SK-N-SH treated with all-trans-retinoic acid at 6 μM for 48 hours (cell line): ENCODE data around the gene CRACR2B.

Experiments used
- ATAC-seq: fragments of 200-7000 bp; cut with Tn5 transposase; 3 replicates; pipeline ENCODE4 v1.9.1; 2020; ENCODE audit warnings: mild to moderate bottlenecking, moderate library complexity
- ARNTL ChIP-seq: fragments of 450-650 bp; formaldehyde crosslinking; IDR thresholded peaks from 2 replicates; pipeline ENCODE4 v1.5.0; 2020; ENCODE audit warnings: low read depth, mild to moderate bottlenecking, moderate library complexity, borderline replicate concordance
- CREB5 ChIP-seq: fragments of 250-450 bp; sonication (Bioruptor Pico); IDR thresholded peaks from 2 replicates; pipeline ENCODE4 v1.5.1; 2020; ENCODE audit warnings: low read depth, mild to moderate bottlenecking, moderate library complexity
- CSDC2 ChIP-seq: fragments of 250-450 bp; sonication (Bioruptor Pico); IDR thresholded peaks from 2 replicates; pipeline ENCODE4 v1.5.0; 2020; ENCODE audit warnings: mild to moderate bottlenecking, moderate library complexity
- OSR1 ChIP-seq: fragments of 250-450 bp; sonication (Bioruptor Pico); IDR thresholded peaks from 2 replicates; pipeline ENCODE4 v1.8.0; 2022; ENCODE audit warnings: moderate library complexity, mild to moderate bottlenecking, inconsistent platforms
- POU6F1 ChIP-seq: fragments of 250-450 bp; sonication (Bioruptor Pico); IDR thresholded peaks from 2 replicates; pipeline ENCODE4 v1.8.0; 2021; ENCODE audit warnings: low read depth, mild to moderate bottlenecking, moderate library complexity, borderline replicate concordance
- PPARA ChIP-seq: fragments of 250-450 bp; sonication (Bioruptor Pico); IDR thresholded peaks from 2 replicates; pipeline ENCODE4 v1.5.0; 2020; ENCODE audit warnings: mild to moderate bottlenecking, borderline replicate concordance
- RARB ChIP-seq: fragments of 250-450 bp; sonication (Bioruptor Pico); IDR thresholded peaks from 2 replicates; pipeline ENCODE4 v1.8.0; 2021; ENCODE audit warnings: mild to moderate bottlenecking, moderate library complexity
- SNAI2 ChIP-seq: fragments of 250-450 bp; sonication (Bioruptor Pico); IDR thresholded peaks from 2 replicates; pipeline ENCODE4 v1.5.0; 2020; ENCODE audit warnings: mild to moderate bottlenecking, moderate library complexity
- TCF4 ChIP-seq: fragments of 250-450 bp; sonication (Bioruptor Pico); IDR thresholded peaks from 2 replicates; pipeline ENCODE4 v1.8.0; 2021; ENCODE audit warnings: mild to moderate bottlenecking, moderate library complexity, borderline replicate concordance
- TOX ChIP-seq: fragments of 250-450 bp; sonication (Bioruptor Pico); IDR thresholded peaks from 2 replicates; pipeline ENCODE4 v1.8.0; 2021; ENCODE audit warnings: mild to moderate bottlenecking, moderate library complexity, borderline replicate concordance
- ZFP3 ChIP-seq: fragments of 250-450 bp; sonication (Bioruptor Pico); IDR thresholded peaks from 2 replicates; pipeline ENCODE4 v1.5.0; 2020; ENCODE audit warnings: mild to moderate bottlenecking, moderate library complexity
- ZFP30 ChIP-seq: fragments of 450-650 bp; formaldehyde crosslinking; IDR thresholded peaks from 2 replicates; pipeline ENCODE4 v1.5.0; 2022; ENCODE audit warnings: mild to moderate bottlenecking, moderate library complexity
- ZNF565 ChIP-seq: fragments of 450-650 bp; formaldehyde crosslinking; conservative IDR thresholded peaks from 2 replicates; pipeline ENCODE4 v1.5.0; 2020; ENCODE audit warnings: low read depth, mild to moderate bottlenecking, moderate library complexity
- ZNF70 ChIP-seq: fragments of 450-650 bp; formaldehyde crosslinking; IDR thresholded peaks from 2 replicates; pipeline ENCODE4 v1.5.0; 2020; ENCODE audit warnings: mild to moderate bottlenecking, moderate library complexity
- TF ChIP-seq, protein P1 (sequence below): fragments of 250-450 bp; sonication (Bioruptor Pico); IDR thresholded peaks from 2 replicates; pipeline ENCODE4 v1.8.0; 2020; ENCODE audit warnings: mild to moderate bottlenecking, moderate library complexity, borderline replicate concordance
- TF ChIP-seq, protein P2 (sequence below): fragments of 250-450 bp; sonication (Bioruptor Pico); IDR thresholded peaks from 2 replicates; pipeline ENCODE4 v1.5.0; 2020; ENCODE audit warnings: mild to moderate bottlenecking, moderate library complexity

The CRACR2B gene

DNA sequence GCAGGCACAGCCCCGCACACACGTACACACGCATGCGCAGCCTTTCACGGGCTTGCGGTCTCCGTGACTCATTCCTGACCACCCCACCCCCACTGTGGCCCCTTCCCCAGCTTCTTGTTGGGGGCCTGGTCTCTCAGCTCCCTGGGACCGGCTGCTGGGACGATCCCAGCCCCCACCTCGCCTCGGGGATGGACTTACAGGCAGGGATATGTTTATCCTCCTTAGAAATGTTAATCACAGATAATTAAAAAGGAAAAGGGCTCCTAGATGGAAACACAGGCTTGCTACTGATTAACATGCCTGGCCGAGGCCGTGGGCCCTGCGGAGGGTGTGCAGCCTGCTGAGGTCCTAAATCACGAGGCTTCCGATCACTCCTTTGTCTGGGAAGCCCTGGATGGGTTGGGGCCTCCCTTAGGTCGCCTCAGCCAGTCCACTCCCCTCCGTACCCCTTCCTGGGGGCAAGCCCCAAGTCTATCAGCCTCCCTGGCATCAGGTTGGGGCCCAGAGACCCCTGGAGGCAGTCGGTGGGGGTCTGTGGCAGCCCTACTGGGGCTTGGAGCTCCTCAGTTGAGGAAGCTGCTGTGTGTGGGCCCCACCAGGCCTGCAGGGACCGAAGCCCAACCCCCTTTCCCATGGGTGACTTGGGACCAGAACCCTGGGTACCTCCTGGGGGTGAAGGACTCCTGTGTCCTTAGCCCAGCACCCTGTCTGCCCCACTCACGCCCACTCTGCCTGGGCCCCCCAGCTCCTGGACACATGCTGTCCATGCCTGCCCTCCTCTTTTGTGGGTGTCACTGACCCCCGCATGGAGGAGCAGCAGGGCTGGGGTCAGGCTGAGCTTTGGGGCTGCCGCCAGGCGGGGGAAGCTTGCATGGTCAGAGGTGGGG is 35.5 kb downstream of the CRACR2B start:
- TF ChIP-seq RARB (CRISPR knock-in tag) = no peak
- no peak for TF ChIP-seq ZNF70 (CRISPR knock-in tag)
- TF ChIP-seq, protein P1, sequence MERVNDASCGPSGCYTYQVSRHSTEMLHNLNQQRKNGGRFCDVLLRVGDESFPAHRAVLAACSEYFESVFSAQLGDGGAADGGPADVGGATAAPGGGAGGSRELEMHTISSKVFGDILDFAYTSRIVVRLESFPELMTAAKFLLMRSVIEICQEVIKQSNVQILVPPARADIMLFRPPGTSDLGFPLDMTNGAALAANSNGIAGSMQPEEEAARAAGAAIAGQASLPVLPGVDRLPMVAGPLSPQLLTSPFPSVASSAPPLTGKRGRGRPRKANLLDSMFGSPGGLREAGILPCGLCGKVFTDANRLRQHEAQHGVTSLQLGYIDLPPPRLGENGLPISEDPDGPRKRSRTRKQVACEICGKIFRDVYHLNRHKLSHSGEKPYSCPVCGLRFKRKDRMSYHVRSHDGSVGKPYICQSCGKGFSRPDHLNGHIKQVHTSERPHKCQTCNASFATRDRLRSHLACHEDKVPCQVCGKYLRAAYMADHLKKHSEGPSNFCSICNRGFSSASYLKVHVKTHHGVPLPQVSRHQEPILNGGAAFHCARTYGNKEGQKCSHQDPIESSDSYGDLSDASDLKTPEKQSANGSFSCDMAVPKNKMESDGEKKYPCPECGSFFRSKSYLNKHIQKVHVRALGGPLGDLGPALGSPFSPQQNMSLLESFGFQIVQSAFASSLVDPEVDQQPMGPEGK = no peak
- TF ChIP-seq CSDC2 (CRISPR knock-in tag) = no peak
- TF ChIP-seq, all 23 proteins: peak for 0
- no peak for ATAC-seq

GRCh38 chr11:863910-864827 is 36.5 kb downstream of the CRACR2B start:
- ATAC-seq = no peak
- no peak for TF ChIP-seq CSDC2 (CRISPR knock-in tag)
- no peak for TF ChIP-seq ARNTL (CRISPR knock-in tag)
- TF ChIP-seq OSR1 (CRISPR knock-in tag) = no peak
- no peak for TF ChIP-seq CREB5 (CRISPR knock-in tag)
- no peak for TF ChIP-seq SNAI2 (CRISPR knock-in tag)
- no peak for TF ChIP-seq POU6F1 (CRISPR knock-in tag)
- no peak for TF ChIP-seq PPARA (CRISPR knock-in tag)
- no peak for TF ChIP-seq ZNF565 (CRISPR knock-in tag)
- TF ChIP-seq ZFP30 (CRISPR knock-in tag) = no peak
- TF ChIP-seq, protein P2, sequence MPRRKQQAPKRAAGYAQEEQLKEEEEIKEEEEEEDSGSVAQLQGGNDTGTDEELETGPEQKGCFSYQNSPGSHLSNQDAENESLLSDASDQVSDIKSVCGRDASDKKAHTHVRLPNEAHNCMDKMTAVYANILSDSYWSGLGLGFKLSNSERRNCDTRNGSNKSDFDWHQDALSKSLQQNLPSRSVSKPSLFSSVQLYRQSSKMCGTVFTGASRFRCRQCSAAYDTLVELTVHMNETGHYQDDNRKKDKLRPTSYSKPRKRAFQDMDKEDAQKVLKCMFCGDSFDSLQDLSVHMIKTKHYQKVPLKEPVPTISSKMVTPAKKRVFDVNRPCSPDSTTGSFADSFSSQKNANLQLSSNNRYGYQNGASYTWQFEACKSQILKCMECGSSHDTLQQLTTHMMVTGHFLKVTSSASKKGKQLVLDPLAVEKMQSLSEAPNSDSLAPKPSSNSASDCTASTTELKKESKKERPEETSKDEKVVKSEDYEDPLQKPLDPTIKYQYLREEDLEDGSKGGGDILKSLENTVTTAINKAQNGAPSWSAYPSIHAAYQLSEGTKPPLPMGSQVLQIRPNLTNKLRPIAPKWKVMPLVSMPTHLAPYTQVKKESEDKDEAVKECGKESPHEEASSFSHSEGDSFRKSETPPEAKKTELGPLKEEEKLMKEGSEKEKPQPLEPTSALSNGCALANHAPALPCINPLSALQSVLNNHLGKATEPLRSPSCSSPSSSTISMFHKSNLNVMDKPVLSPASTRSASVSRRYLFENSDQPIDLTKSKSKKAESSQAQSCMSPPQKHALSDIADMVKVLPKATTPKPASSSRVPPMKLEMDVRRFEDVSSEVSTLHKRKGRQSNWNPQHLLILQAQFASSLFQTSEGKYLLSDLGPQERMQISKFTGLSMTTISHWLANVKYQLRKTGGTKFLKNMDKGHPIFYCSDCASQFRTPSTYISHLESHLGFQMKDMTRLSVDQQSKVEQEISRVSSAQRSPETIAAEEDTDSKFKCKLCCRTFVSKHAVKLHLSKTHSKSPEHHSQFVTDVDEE (CRISPR knock-in tag) = no peak
- TF ChIP-seq ZFP3 = no peak
- no peak for TF ChIP-seq ZNF70 (CRISPR knock-in tag)

GRCh38 chr11:864898-865297 is 37.2 kb downstream of the CRACR2B start:
- no peak for ATAC-seq
- TF ChIP-seq SNAI2 (CRISPR knock-in tag) (no peak), ZFP30 (CRISPR knock-in tag) (no peak), TCF4 (CRISPR knock-in tag) (no peak), TOX (CRISPR knock-in tag) (no peak)
- TF ChIP-seq, protein P1 = no peak
